ENCODE data around the gene FAM50B.
A peak's percentile ranks its signal among the peaks of the same experiment; 100 is the strongest.

Gene FAM50B

GRCh38 chr6:3848925-3849605 is at the start of gene FAM50B:
FAM50B (plus strand) TSS chr6:3849373; CDS start chr6:3849812, 439 bp downstream.
- ChIA-PET CTCF (interaction anchor here (0.6 to 3.1 kb wide), 28 partner anchors 11 to 886 kb away, joined by 3 to 36 read pairs (median 4); no protein-coding TSS in a partner anchor), POLR2A (ENCODE audit: low non-redundant PET) (no interaction called here)
- H3K27ac ChIP-seq = peak within 1 kb of the TSS; percentile 70
- peak; percentile 85 for DNase-seq (ENCODE audit: low spot score)
- peak; percentile 89 for TF ChIP-seq CTCF (conservative IDR thresholded peaks at IDR 0.05; ENCODE audit: low read depth)

- ChIA-PET CTCF (interaction anchor here (0.6 to 0.9 kb wide), 2 partner anchors 40 to 179 kb away, joined by 3 read pairs; no protein-coding TSS in a partner anchor), POLR2A (ENCODE audit: low non-redundant PET) (no interaction called here)
- TF ChIP-seq CTCF (conservative IDR thresholded peaks at IDR 0.05; ENCODE audit: low read depth) = no peak
- H3K27ac ChIP-seq = peak overlapping the region; percentile 44; the same call in 1 of the 2 replicates
- no peak for DNase-seq (ENCODE audit: low spot score)
Measured at GRCh38 chr6:3799719-3800118, 49.5 kb upstream of the FAM50B start.

GRCh38 chr6:3800850-3801591 is 48.2 kb upstream of the FAM50B start:
- ChIA-PET CTCF (interaction anchor here (0.5 kb wide), 1 partner anchor 49 kb away, joined by 3 read pairs; no protein-coding TSS in a partner anchor), POLR2A (ENCODE audit: low non-redundant PET) (no interaction called here)
- no peak for DNase-seq (ENCODE audit: low spot score)
- TF ChIP-seq CTCF (conservative IDR thresholded peaks at IDR 0.05; ENCODE audit: low read depth) = no peak
- H3K27ac ChIP-seq = peak overlapping the region; percentile 53

GRCh38 chr6:3801960-3802359 is 47.2 kb upstream of the FAM50B start:
- ChIA-PET CTCF (interaction anchor here (0.5 kb wide), 1 partner anchor 50 kb away, joined by 3 read pairs; no protein-coding TSS in a partner anchor), POLR2A (ENCODE audit: low non-redundant PET) (no interaction called here)
- DNase-seq (ENCODE audit: low spot score) = no peak
- no peak for TF ChIP-seq CTCF (conservative IDR thresholded peaks at IDR 0.05; ENCODE audit: low read depth)
- H3K27ac ChIP-seq = peak overlapping the region; percentile 53; the same call in 1 of the 2 replicates

- CTCF ChIA-PET = interaction anchor here (0.6 to 0.9 kb wide), 3 partner anchors 82 to 352 kb away, joined by 3 to 4 read pairs (median 3); no protein-coding TSS in a partner anchor
- H3K27ac ChIP-seq = peak overlapping the region; percentile 97
- peak; percentile 80 for DNase-seq (ENCODE audit: low spot score)
- POLR2A ChIA-PET (ENCODE audit: low non-redundant PET) = interaction anchor here (1.0 kb wide), 1 partner anchor 54 kb away, joined by 5 read pairs; no protein-coding TSS in a partner anchor
- no peak for TF ChIP-seq CTCF (conservative IDR thresholded peaks at IDR 0.05; ENCODE audit: low read depth)
Measured at GRCh38 chr6:3803627-3804468, 45.3 kb upstream of the FAM50B start.

GRCh38 chr6:3804964-3805363 is 44.2 kb upstream of the FAM50B start:
- ChIA-PET POLR2A (ENCODE audit: low non-redundant PET) (no interaction called here), CTCF (no interaction called here)
- no peak for DNase-seq (ENCODE audit: low spot score)
- peak overlapping the region; percentile 97 for H3K27ac ChIP-seq
- TF ChIP-seq CTCF (conservative IDR thresholded peaks at IDR 0.05; ENCODE audit: low read depth) = no peak
